IPS-15b (cell line): ENCODE results near the gene STKLD1.
"Not testable (repeated sequence)": the region's sequence is repeated elsewhere in the genome, so short reads cannot be mapped to it uniquely, and the experiment has no call there.

Experiments used
- H3K27me3 ChIP-seq: one replicate; pipeline ENCODE4 v1.6.1; 2013; ENCODE audit warnings: low read length; ENCODE audit not compliant: control insufficient read depth, insufficient read depth
- H3K36me3 ChIP-seq: one replicate; pipeline ENCODE4 v1.6.1; 2013; ENCODE audit warnings: low read length; ENCODE audit not compliant: control insufficient read depth, insufficient read depth
- H3K4me1 ChIP-seq: one replicate; pipeline ENCODE4 v1.6.1; 2013; ENCODE audit warnings: mild to moderate bottlenecking, low read length; ENCODE audit not compliant: control insufficient read depth, insufficient read depth
- H3K4me3 ChIP-seq: one replicate; pipeline ENCODE4 v1.5.1; 2013; ENCODE audit warnings: low read depth, low read length
- H3K9ac ChIP-seq: one replicate; pipeline ENCODE4 v1.6.1; 2013; ENCODE audit warnings: low read depth, mild to moderate bottlenecking, low read length
- H3K9me3 ChIP-seq: one replicate; pipeline ENCODE4 v1.6.1; 2013; ENCODE audit warnings: mild to moderate bottlenecking, low read length; ENCODE audit not compliant: control insufficient read depth, insufficient read depth

Gene STKLD1

DNA sequence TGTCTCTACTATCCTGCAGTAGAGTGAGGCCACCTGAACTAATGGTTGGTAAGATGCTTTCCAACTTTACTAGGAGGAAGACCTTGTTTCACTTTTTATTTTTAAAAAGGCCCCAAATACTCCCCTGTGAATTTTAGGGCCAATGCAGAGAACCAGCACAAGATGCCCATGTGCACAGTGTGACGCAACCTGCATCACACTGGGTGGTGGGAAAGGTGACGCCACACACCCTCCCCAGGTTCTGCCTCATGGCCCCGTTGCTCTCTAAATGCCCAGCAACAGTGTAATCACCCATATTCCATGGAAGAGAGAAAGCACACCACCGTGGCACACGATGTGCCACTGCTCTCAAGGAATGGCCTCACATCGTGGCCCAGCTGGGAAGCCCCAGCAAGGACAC, 6.7 kb upstream of the STKLD1 start:
- no peaks in the 10 kb centered on the region for H3K9me3 ChIP-seq
- H3K4me3 ChIP-seq: no peak overlapping the region
- no peaks in the 10 kb centered on the region for H3K27me3 ChIP-seq
- H3K9ac ChIP-seq: no peak overlapping the region
- H3K4me1 ChIP-seq: peaks cover 5% of the 10 kb centered on the region
- peaks cover 34% of the 10 kb centered on the region for H3K36me3 ChIP-seq

DNA sequence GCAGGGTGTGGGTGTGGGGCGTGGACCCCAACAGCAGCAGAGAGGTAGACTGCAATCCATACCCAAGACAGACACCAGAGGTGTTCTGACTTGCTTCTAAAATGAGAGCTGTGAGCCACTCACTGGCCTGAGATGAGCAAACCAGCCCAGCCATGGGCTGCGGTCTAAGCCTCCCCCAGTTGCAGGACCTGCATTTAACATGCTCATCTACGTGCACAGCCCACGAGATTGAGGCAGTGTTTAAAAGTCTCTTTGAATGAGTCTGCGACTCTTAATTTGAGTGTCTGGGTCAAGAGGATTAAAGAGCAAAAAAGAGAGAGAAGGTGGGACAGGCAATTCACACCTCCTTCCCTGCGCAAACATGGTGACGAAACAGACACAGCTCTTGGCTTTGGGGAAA, 6.2 kb upstream of the STKLD1 start:
- Histone ChIP-seq H3K4me3 (no peak overlapping the region), H3K36me3 (peaks cover 31% of the 10 kb centered on the region), H3K9ac (no peak overlapping the region), H3K4me1 (peaks cover 5% of the 10 kb centered on the region), H3K27me3 (no peaks in the 10 kb centered on the region), H3K9me3 (no peaks in the 10 kb centered on the region)

DNA sequence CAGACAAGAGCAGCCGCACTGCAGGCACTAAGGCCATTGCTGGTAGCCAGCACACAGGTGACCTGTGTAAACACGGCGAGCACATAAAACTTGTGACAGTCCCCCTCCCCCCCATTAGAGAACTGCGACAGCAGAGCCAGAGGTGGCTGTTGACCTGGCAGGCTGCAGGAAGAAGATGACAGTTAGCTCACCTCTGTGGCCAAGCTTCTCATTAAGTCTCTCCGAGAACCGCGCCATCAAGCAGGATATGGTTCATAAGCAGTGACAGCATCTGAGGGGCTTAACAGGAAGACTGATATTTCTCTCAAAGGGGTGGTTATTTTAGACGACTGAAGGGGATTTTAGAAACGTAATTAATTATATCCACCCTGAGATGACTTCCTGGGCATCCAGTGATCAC, 5.5 kb upstream of the STKLD1 start:
- Histone ChIP-seq H3K9me3 (no peaks in the 10 kb centered on the region), H3K27me3 (no peaks in the 10 kb centered on the region), H3K4me3 (no peak overlapping the region), H3K36me3 (peaks cover 26% of the 10 kb centered on the region), H3K4me1 (peaks cover 5% of the 10 kb centered on the region), H3K9ac (no peak overlapping the region)

DNA sequence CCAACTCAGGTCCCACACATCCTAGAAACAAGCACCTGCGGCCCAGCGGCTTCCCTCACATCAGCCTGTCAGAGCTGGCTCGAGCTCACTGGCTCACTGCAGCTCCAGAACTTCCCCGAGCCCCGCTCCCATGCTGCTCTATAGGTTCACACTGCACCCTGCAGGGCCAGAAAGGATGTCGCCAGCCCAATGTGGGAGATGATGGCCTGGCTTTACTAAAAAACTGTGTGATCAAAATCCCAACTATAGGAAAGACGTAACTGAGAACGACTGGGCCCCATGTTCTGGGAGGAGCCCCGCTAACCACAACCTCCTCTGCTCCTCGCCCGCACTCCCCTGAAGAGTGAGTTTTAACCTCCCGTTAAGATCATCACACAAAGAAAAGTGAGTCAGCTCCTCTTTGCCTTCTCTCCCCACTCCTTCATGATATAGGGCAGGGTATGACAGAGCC, 4.9 kb upstream of the STKLD1 start:
- H3K9ac ChIP-seq: peak overlapping the region; percentile 32
- peaks cover 26% of the 10 kb centered on the region for H3K36me3 ChIP-seq
- H3K4me3 ChIP-seq: no peak overlapping the region
- H3K4me1 ChIP-seq: peaks cover 5% of the 10 kb centered on the region
- no peaks in the 10 kb centered on the region for H3K27me3 ChIP-seq
- H3K9me3 ChIP-seq: no peaks in the 10 kb centered on the region

DNA sequence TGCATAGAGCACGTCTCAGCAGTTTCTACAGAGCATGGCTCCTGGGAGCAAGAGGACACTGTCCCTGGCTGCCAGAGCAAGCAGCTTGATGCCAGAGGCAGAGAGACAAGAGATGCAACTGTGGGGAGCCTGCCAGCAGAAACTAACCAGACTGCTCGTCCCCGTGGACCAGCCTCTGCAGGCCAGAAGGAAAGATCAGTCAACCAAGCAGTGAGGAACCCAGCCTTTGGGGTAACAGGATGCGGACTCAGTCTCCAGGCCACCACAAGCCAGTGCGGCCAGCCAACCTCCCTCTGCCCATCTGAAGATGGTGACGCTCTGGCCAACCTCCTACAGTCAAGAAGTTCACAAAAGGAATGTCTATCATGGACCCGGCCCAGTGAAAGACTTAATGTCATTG, 4.0 kb upstream of the STKLD1 start:
- Histone ChIP-seq H3K36me3 (peaks cover 18% of the 10 kb centered on the region), H3K4me3 (no peak overlapping the region)

DNA sequence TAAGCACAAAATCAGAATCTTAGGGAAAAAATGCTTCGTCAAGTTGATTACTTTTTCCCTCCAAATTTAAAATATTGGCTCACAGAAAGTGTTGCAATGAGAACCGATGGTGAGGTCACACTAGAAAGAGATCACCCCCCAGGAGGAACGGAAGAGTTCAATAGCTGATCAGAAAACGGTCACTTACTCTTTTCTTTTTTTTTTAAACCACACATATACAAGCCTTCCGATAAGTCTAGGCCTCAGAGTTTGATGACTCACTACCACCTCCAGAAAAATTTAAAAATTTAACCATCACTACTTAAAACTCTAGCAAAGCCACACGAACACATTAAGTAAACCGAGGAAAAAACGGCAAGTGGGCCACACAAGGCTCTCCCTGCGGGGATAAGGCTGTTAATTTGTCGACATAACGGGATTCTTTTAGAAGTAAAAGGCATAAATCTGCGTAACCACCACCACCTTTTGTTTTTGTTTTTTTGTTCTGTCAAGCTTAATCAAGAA, 1.5 kb upstream of the STKLD1 start:
- H3K9ac ChIP-seq: peak overlapping the region; percentile 96
- peak overlapping the region; percentile 97 for H3K4me3 ChIP-seq
- H3K9me3 ChIP-seq: no peaks in the 10 kb centered on the region
- H3K4me1 ChIP-seq: peaks cover 5% of the 10 kb centered on the region
- H3K27me3 ChIP-seq: peaks cover 17% of the 10 kb centered on the region
- H3K36me3 ChIP-seq: peaks cover 11% of the 10 kb centered on the region

More for the DNA sequence above, 4.0 kb upstream of the STKLD1 start:
- peaks cover 5% of the 10 kb centered on the region for H3K4me1 ChIP-seq
- H3K27me3 ChIP-seq: peaks cover 6% of the 10 kb centered on the region
- H3K9ac ChIP-seq: no peak overlapping the region
- H3K9me3 ChIP-seq: no peaks in the 10 kb centered on the region

DNA sequence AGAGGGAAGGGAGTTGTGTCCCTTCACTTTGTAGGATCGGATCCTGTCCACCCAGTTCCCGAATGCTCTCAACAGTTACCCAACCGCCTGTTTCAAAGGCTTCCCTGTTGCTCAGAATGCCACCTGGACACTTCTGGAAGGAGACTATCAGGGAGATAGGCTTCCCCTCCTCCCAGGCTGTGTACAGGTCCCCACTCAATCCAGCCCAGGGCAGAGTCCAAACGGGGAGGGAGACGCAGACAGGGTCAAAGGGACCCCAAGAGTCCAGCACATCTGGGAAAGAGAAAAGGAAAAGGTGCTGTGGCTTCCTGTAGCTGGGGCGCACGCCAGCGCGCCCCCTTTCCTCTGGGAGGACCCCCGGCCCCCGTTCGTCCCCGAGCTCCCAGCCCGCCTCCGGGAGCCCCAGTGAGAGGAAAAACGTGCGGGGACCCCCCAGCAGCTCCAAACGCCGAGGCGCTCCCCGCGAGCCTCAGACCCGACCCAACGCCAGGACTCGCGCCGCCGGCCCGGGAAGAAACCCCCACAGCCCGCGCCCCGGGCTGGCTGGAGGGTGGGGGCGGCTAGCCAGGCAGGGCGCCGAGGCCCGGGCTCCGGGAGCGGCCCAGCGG, 946 bp upstream of the STKLD1 start:
- H3K4me3 ChIP-seq: peak overlapping the region; percentile 97
- peaks cover 11% of the 10 kb centered on the region for H3K36me3 ChIP-seq
- H3K4me1 ChIP-seq: peaks cover 5% of the 10 kb centered on the region
- H3K9ac ChIP-seq: peak overlapping the region; percentile 96
- no peaks in the 10 kb centered on the region for H3K9me3 ChIP-seq
- peaks cover 17% of the 10 kb centered on the region for H3K27me3 ChIP-seq

DNA sequence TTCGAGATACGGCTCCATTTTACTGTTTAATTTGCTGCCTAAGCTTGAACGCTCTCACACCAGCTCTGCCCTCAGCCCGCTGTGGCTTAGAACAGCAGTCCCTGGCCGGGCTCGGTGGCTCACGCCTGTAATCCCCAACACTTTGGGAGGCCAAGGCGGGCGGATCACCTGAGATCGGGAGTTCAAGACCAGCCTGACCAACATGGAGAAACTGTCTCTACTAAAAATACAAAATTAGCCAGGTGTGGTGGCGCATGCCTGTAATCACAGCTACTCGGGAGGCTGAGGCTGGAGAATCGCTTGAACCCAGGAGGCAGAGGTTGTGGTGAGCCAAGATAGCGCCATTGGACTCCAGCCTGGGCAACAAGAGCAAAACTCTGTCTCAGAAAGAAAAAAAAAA, 1.1 kb downstream of the STKLD1 start:
- H3K9me3 ChIP-seq, H3K9ac ChIP-seq, H3K36me3 ChIP-seq, H3K4me1 ChIP-seq: not testable (repeated sequence)
- H3K4me3 ChIP-seq: peak overlapping the region; percentile 52
- H3K27me3 ChIP-seq: peaks cover 17% of the 10 kb centered on the region

DNA sequence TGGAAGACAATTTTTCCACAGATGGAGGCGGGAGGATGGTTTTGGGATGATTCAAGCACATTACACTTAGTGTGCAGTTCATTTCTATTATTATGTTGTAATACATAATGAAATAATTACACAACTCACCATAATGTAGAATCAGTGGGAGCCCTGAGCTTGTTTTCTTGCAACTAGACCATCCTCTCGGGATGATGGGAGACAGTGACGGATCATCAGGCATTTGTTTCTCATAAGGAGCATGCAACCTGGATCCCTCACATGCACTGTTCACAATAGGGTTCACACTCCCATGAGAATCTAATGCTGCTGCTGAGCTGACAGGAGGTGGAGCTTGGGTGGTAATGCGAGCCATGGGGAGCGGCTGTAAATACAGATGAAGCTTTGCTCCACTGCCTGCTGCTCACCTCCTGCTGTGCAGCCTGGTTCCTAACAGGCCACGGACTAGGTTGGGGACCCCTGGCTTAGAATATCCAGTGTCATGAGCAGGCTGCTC, 1.6 kb downstream of the STKLD1 start:
- Histone ChIP-seq H3K9me3 (no peaks in the 10 kb centered on the region), H3K4me1 (peaks cover 1% of the 10 kb centered on the region), H3K4me3 (no peak overlapping the region), H3K9ac (no peak overlapping the region), H3K27me3 (peaks cover 17% of the 10 kb centered on the region), H3K36me3 (peaks cover 5% of the 10 kb centered on the region)

DNA sequence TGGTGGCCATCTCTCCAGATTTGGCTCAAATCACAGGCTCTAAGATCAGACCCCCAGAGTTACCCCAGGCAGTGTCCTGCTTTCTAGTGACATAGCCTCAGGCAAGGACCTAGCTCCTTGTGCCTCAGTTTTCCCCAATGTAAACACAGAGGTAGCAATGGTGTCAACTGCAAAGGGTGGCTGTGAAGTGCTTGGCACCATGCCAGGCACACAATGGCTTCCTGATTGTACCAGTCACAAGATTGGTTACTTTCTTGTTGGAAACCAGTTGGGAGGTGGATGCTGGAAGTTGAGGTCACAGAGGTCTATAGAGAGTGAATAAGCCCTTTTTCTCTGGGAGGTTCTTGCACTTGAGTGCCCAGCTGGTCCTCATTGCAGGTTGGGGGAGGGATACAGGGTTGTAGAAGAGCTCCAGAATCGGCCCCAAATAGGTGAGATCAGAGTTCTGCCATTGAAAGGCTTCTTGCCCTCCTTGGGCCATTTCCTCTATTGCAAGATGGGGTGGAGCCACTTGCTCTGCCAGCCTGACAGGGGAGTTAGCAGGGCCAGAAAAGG, 2.3 kb downstream of the STKLD1 start:
- no peak overlapping the region for H3K9ac ChIP-seq
- no peaks in the 10 kb centered on the region for H3K36me3 ChIP-seq
- H3K27me3 ChIP-seq: peaks cover 17% of the 10 kb centered on the region
- no peaks in the 10 kb centered on the region for H3K9me3 ChIP-seq
- H3K4me3 ChIP-seq: no peak overlapping the region
- H3K4me1 ChIP-seq: no peaks in the 10 kb centered on the region

DNA sequence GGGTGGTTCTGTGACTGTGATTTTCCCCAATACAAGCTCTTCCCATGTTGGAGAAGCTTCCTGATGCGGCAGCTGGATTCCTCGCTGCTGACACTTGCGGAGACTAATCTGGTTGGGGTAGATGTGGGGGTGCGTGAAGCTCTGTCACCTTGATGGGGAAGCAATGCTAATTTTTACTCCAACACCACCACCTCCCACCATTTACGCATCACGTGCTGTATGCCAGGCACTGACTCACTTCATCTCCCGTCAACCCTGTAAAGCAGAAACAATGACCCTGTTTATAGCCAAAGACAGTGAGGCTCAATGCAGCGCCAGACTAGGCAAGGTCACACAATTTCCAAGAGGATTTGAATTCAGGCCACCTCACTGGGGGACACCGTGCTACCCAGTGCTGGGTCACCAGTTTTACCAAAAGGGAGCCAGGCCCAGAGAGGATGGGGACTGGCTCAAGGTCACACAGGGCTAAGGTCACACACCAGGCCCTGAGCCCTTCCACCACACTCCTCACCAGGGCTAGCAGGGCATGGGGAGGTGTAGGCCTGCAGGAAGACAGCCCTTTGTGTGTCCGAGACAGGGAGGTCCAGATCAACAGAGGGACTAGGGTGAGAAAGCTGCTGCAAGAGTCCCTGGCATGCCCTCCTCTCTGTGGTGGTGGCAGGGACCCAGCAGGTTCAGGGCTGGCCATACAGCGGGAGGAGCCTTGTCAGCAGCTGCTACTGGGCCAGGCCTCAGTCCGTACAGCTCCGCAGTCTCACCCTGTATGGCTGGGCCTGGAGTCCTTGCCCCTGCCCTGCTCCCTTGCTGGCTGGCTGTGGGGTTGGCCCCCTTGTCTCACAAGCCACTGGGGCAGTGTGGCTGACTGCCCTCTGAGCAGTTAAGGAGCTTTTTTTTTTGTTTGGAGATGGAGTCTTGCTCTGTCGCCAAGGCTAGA, 3.3 kb downstream of the STKLD1 start:
- Histone ChIP-seq H3K9ac (peak overlapping the region; percentile 12), H3K27me3 (peaks cover 17% of the 10 kb centered on the region), H3K4me1 (no peaks in the 10 kb centered on the region), H3K9me3 (no peaks in the 10 kb centered on the region), H3K4me3 (no peak overlapping the region), H3K36me3 (no peaks in the 10 kb centered on the region)
